Skeletal muscle satellite cell (primary cell): ENCODE results near the gene AIF1L.
"Not testable (repeated sequence)": the region's sequence is repeated elsewhere in the genome, so short reads cannot be mapped to it uniquely, and the experiment has no call there.

Experiments
- H3K27me3 ChIP-seq: 2 replicates; pipeline ENCODE4 v1.7.0; 2013; ENCODE audit warnings: low read length; ENCODE audit not compliant: control insufficient read depth, insufficient read depth
- H3K36me3 ChIP-seq: 2 replicates; pipeline ENCODE4 v1.7.0; 2013; ENCODE audit warnings: mild to moderate bottlenecking, control low read depth, low read length; ENCODE audit not compliant: insufficient read depth
- H3K4me1 ChIP-seq: 2 replicates; pipeline ENCODE4 v1.7.0; 2013; ENCODE audit warnings: low read length; ENCODE audit not compliant: control insufficient read depth, insufficient read depth
- H3K4me2 ChIP-seq: 2 replicates; pipeline ENCODE4 v1.7.0; 2013; ENCODE audit warnings: mild to moderate bottlenecking, low read length
- H3K4me3 ChIP-seq: 2 replicates; pipeline ENCODE4 v1.7.0; 2013; ENCODE audit warnings: low read length
- H3K9ac ChIP-seq: 2 replicates; pipeline ENCODE4 v1.7.0; 2013; ENCODE audit warnings: mild to moderate bottlenecking, low read depth, low read length, moderate library complexity
- H3K9me3 ChIP-seq: replicated peaks from 2 replicates; pipeline ENCODE4 v1.7.0; 2013; ENCODE audit warnings: mild to moderate bottlenecking, control low read depth, low read length

The AIF1L gene

GRCh38 chr9:131140112-131140511 is 43.8 kb downstream of the AIF1L start:
- Histone ChIP-seq H3K9me3 (no peaks in the 10 kb centered on the region), H3K4me2 (no peak overlapping the region), H3K27me3 (no peaks in the 10 kb centered on the region), H3K9ac (no peak overlapping the region), H3K4me3 (no peak overlapping the region), H3K4me1 (no peaks in the 10 kb centered on the region), H3K36me3 (peaks cover 73% of the 10 kb centered on the region)

- Histone ChIP-seq H3K36me3 (peaks cover 74% of the 10 kb centered on the region), H3K27me3 (no peaks in the 10 kb centered on the region), H3K9me3 (no peaks in the 10 kb centered on the region), H3K4me2 (no peak overlapping the region), H3K9ac (no peak overlapping the region), H3K4me1 (no peaks in the 10 kb centered on the region), H3K4me3 (no peak overlapping the region)
Observed at GRCh38 chr9:131140550-131140949, 44.2 kb downstream of the AIF1L start.

GRCh38 chr9:131142160-131142559 is 45.8 kb downstream of the AIF1L start:
- no peaks in the 10 kb centered on the region for H3K9me3 ChIP-seq

GRCh38 chr9:131144201-131144600 is 47.9 kb downstream of the AIF1L start:
- H3K4me2 ChIP-seq: no peak overlapping the region
- H3K9ac ChIP-seq: no peak overlapping the region
- no peak overlapping the region for H3K4me3 ChIP-seq
- no peaks in the 10 kb centered on the region for H3K9me3 ChIP-seq
- peaks cover 77% of the 10 kb centered on the region for H3K36me3 ChIP-seq
- no peaks in the 10 kb centered on the region for H3K27me3 ChIP-seq
- H3K4me1 ChIP-seq: no peaks in the 10 kb centered on the region

More at GRCh38 chr9:131142160-131142559, 45.8 kb downstream of the AIF1L start:
- no peak overlapping the region for H3K9ac ChIP-seq
- H3K27me3 ChIP-seq: no peaks in the 10 kb centered on the region
- H3K4me2 ChIP-seq: no peak overlapping the region
- no peak overlapping the region for H3K4me3 ChIP-seq
- H3K4me1 ChIP-seq: no peaks in the 10 kb centered on the region
- peaks cover 69% of the 10 kb centered on the region for H3K36me3 ChIP-seq

- Histone ChIP-seq H3K4me2 (no peak overlapping the region), H3K9ac (no peak overlapping the region), H3K4me3 (no peak overlapping the region), H3K4me1 (no peaks in the 10 kb centered on the region), H3K27me3 (no peaks in the 10 kb centered on the region), H3K9me3 (no peaks in the 10 kb centered on the region), H3K36me3 (peaks cover 77% of the 10 kb centered on the region)
Observed at GRCh38 chr9:131145245-131145644, 48.9 kb downstream of the AIF1L start.

- no peaks in the 10 kb centered on the region for H3K4me1 ChIP-seq
- H3K9me3 ChIP-seq: no peaks in the 10 kb centered on the region
- peaks cover 80% of the 10 kb centered on the region for H3K36me3 ChIP-seq
- no peak overlapping the region for H3K4me3 ChIP-seq
- no peak overlapping the region for H3K4me2 ChIP-seq
- H3K27me3 ChIP-seq: no peaks in the 10 kb centered on the region
- H3K9ac ChIP-seq: no peak overlapping the region
Observed at GRCh38 chr9:131146186-131146585, 49.9 kb downstream of the AIF1L start.

GRCh38 chr9:131148276-131148675 is 51.9 kb downstream of the AIF1L start:
- H3K27me3 ChIP-seq: no peaks in the 10 kb centered on the region
- no peak overlapping the region for H3K4me2 ChIP-seq
- H3K4me1 ChIP-seq: no peaks in the 10 kb centered on the region
- no peak overlapping the region for H3K4me3 ChIP-seq
- peaks cover 84% of the 10 kb centered on the region for H3K36me3 ChIP-seq
- H3K9me3 ChIP-seq: no peaks in the 10 kb centered on the region
- no peak overlapping the region for H3K9ac ChIP-seq

GRCh38 chr9:131148966-131149687 is 52.8 kb downstream of the AIF1L start:
- Histone ChIP-seq H3K4me3 (no peak overlapping the region), H3K4me2 (no peak overlapping the region), H3K27me3 (no peaks in the 10 kb centered on the region), H3K4me1 (no peaks in the 10 kb centered on the region), H3K9me3 (no peaks in the 10 kb centered on the region), H3K36me3 (peaks cover 88% of the 10 kb centered on the region), H3K9ac (no peak overlapping the region)

- Histone ChIP-seq H3K4me3 (no peak overlapping the region), H3K4me1 (no peaks in the 10 kb centered on the region), H3K27me3 (no peaks in the 10 kb centered on the region), H3K36me3 (peaks cover 83% of the 10 kb centered on the region), H3K4me2 (no peak overlapping the region), H3K9ac (no peak overlapping the region), H3K9me3 (no peaks in the 10 kb centered on the region)
Observed at GRCh38 chr9:131149688-131150053, 53.3 kb downstream of the AIF1L start.

- H3K9ac ChIP-seq: no peak overlapping the region
- H3K9me3 ChIP-seq: no peaks in the 10 kb centered on the region
- H3K36me3 ChIP-seq: peaks cover 49% of the 10 kb centered on the region
- H3K27me3 ChIP-seq: no peaks in the 10 kb centered on the region
- H3K4me1 ChIP-seq: no peaks in the 10 kb centered on the region
- no peak overlapping the region for H3K4me2 ChIP-seq
- no peak overlapping the region for H3K4me3 ChIP-seq
Observed at GRCh38 chr9:131153595-131153994, 57.3 kb downstream of the AIF1L start.

GRCh38 chr9:131158673-131159072 is 62.3 kb downstream of the AIF1L start:
- not testable (repeated sequence) for H3K9ac ChIP-seq, H3K4me1 ChIP-seq, H3K4me2 ChIP-seq, H3K9me3 ChIP-seq, H3K4me3 ChIP-seq, H3K27me3 ChIP-seq
- peaks cover 32% of the 10 kb centered on the region for H3K36me3 ChIP-seq

- Histone ChIP-seq H3K36me3 (peaks cover 44% of the 10 kb centered on the region), H3K9ac (no peak overlapping the region)
Observed at GRCh38 chr9:131160416-131161112, 64.2 kb downstream of the AIF1L start.

More at GRCh38 chr9:131160416-131161112, 64.2 kb downstream of the AIF1L start:
- no peaks in the 10 kb centered on the region for H3K9me3 ChIP-seq
- no peak overlapping the region for H3K4me2 ChIP-seq
- H3K4me3 ChIP-seq: no peak overlapping the region
- no peaks in the 10 kb centered on the region for H3K4me1 ChIP-seq
- no peaks in the 10 kb centered on the region for H3K27me3 ChIP-seq
